ENCODE measurements around the gene CXCR1. TPM values are rescaled to one million over a fixed set of nuclear protein-coding genes. Genes with fewer than 3 reads are reported as not detected.
A peak's percentile ranks its signal among the peaks of the same experiment; 100 is the strongest.
"Not testable (repeated sequence)": the region's sequence is repeated elsewhere in the genome, so short reads cannot be mapped to it uniquely, and the experiment has no call there.

The CXCR1 gene
- total RNA-seq, 4 donors from 2014 or later: 1.8 TPM; not detected in 3

GRCh38 chr2:218172845-218173244 is 6.1 kb upstream of the CXCR1 start:
- no peak overlapping the region for H3K4me3 ChIP-seq
- no peaks in the 10 kb centered on the region for H3K36me3 ChIP-seq
- H3K27ac ChIP-seq: no peak overlapping the region
- H3K4me1 ChIP-seq: no peaks in the 10 kb centered on the region
- 80 to 84% methylated on average over 2 of the region's 2 CpGs for WGBS, 2 donors (ENCODE audit: low coverage in 1 of 2)
- TF ChIP-seq CTCF (IDR thresholded peaks at IDR 0.05) (no peak), POLR2A (IDR thresholded peaks at IDR 0.05) (no peak), EP300 (IDR thresholded peaks at IDR 0.05) (no peak), POLR2AphosphoS5 (IDR thresholded peaks at IDR 0.05) (no peak)
- H3K27me3 ChIP-seq: peaks cover 10% of the 10 kb centered on the region
- H3K9me3 ChIP-seq: no peaks in the 10 kb centered on the region
- ATAC-seq: no peak

- peaks cover 10% of the 10 kb centered on the region for H3K27me3 ChIP-seq
- 75 to 81% methylated on average over 2 to 3 of the region's 3 CpGs for WGBS, 2 donors (ENCODE audit: low coverage in 1 of 2)
- H3K9me3 ChIP-seq, H3K36me3 ChIP-seq, ATAC-seq, H3K27ac ChIP-seq, H3K4me1 ChIP-seq, H3K4me3 ChIP-seq: not testable (repeated sequence)
Measured at GRCh38 chr2:218171744-218172143, 5.0 kb upstream of the CXCR1 start.

- Histone ChIP-seq H3K27me3 (peaks cover 12% of the 10 kb centered on the region), H3K9me3 (no peaks in the 10 kb centered on the region), H3K36me3 (no peaks in the 10 kb centered on the region), H3K4me1 (no peaks in the 10 kb centered on the region), H3K4me3 (no peak overlapping the region), H3K27ac (no peak overlapping the region)
- no peak for ATAC-seq
- TF ChIP-seq EP300 (IDR thresholded peaks at IDR 0.05) (no peak), CTCF (IDR thresholded peaks at IDR 0.05) (no peak), POLR2A (IDR thresholded peaks at IDR 0.05) (no peak), POLR2AphosphoS5 (IDR thresholded peaks at IDR 0.05) (no peak)
- 74 to 87% methylated on average over 5 of the region's 5 CpGs for WGBS, 2 donors (ENCODE audit: low coverage in 1 of 2)
Measured at GRCh38 chr2:218169757-218170546, 3.2 kb upstream of the CXCR1 start.

GRCh38 chr2:218168635-218169462 is 2.1 kb upstream of the CXCR1 start:
- Histone ChIP-seq H3K4me3 (no peak overlapping the region), H3K9me3 (no peaks in the 10 kb centered on the region), H3K36me3 (no peaks in the 10 kb centered on the region), H3K27ac (no peak overlapping the region), H3K27me3 (peaks cover 17% of the 10 kb centered on the region), H3K4me1 (no peaks in the 10 kb centered on the region)
- 36 to 50% methylated on average over 6 to 8 of the region's 9 CpGs for WGBS, 2 donors (ENCODE audit: low coverage in 1 of 2)
- ATAC-seq: peak; percentile 62
- TF ChIP-seq EP300 (IDR thresholded peaks at IDR 0.05) (no peak), CTCF (IDR thresholded peaks at IDR 0.05) (peak; percentile 27 to 65 (median 37))

- WGBS, 2 donors (ENCODE audit: low coverage in 1 of 2): 38 to 71% methylated on average over 1 of the region's 1 CpG
- Histone ChIP-seq H3K27me3 (peaks cover 24% of the 10 kb centered on the region), H3K36me3 (no peaks in the 10 kb centered on the region), H3K27ac (no peak overlapping the region), H3K4me1 (no peaks in the 10 kb centered on the region), H3K4me3 (no peak overlapping the region), H3K9me3 (no peaks in the 10 kb centered on the region)
- TF ChIP-seq CTCF (IDR thresholded peaks at IDR 0.05) (no peak), POLR2AphosphoS5 (IDR thresholded peaks at IDR 0.05) (no peak), EP300 (IDR thresholded peaks at IDR 0.05) (no peak), POLR2A (IDR thresholded peaks at IDR 0.05) (no peak)
- ATAC-seq: no peak
Measured at GRCh38 chr2:218168016-218168415, 1.3 kb upstream of the CXCR1 start.

Measured in gastroesophageal sphincter (tissue), 4 donors.